ENCODE results near the gene CYBRD1.

CYBRD1 gene

GRCh38 chr2:171550613-171551012 lies 28.3 kb downstream of the CYBRD1 start:
- no peak overlapping the region for H3K4me3 ChIP-seq (replicated peaks in 1 of 2; ENCODE audit: low read depth in 2 of 2, low read length in 2 of 2)
- no peak for TF ChIP-seq CTCF (IDR thresholded peaks at IDR 0.05; ENCODE audit: low read depth, low read length)
- peak in 1 of 2 donors; percentile 19 for DNase-seq (ENCODE audit: low read depth in 2 of 2)

GRCh38 chr2:171551836-171552235 lies 29.6 kb downstream of the CYBRD1 start:
- no peak for TF ChIP-seq CTCF (IDR thresholded peaks at IDR 0.05; ENCODE audit: low read depth, low read length)
- peak in 1 of 2 donors; percentile 26 for DNase-seq (ENCODE audit: low read depth in 2 of 2)

GRCh38 chr2:171553236-171553635 lies 31.0 kb downstream of the CYBRD1 start:
- no peak for TF ChIP-seq CTCF (IDR thresholded peaks at IDR 0.05; ENCODE audit: low read depth, low read length)
- no peak overlapping the region for H3K4me3 ChIP-seq (replicated peaks in 1 of 2; ENCODE audit: low read depth in 2 of 2, low read length in 2 of 2)
- no peak for DNase-seq (ENCODE audit: low read depth in 2 of 2)

More at GRCh38 chr2:171551836-171552235, 29.6 kb downstream of the CYBRD1 start:
- no peak overlapping the region for H3K4me3 ChIP-seq (replicated peaks in 1 of 2; ENCODE audit: low read depth in 2 of 2, low read length in 2 of 2)

GRCh38 chr2:171553858-171554257 lies 31.6 kb downstream of the CYBRD1 start:
- no peak for DNase-seq (ENCODE audit: low read depth in 2 of 2)
- TF ChIP-seq CTCF (IDR thresholded peaks at IDR 0.05; ENCODE audit: low read depth, low read length), result no peak
- no peak overlapping the region for H3K4me3 ChIP-seq (replicated peaks in 1 of 2; ENCODE audit: low read depth in 2 of 2, low read length in 2 of 2)

- TF ChIP-seq CTCF (IDR thresholded peaks at IDR 0.05; ENCODE audit: low read depth, low read length), result no peak
- H3K4me3 ChIP-seq (replicated peaks in 1 of 2; ENCODE audit: low read depth in 2 of 2, low read length in 2 of 2), result no peak overlapping the region
- peak in 1 of 2 donors; percentile 29 for DNase-seq (ENCODE audit: low read depth in 2 of 2)
These were observed 32.8 kb downstream of the CYBRD1 start for GRCh38 chr2:171554991-171555615.

- TF ChIP-seq CTCF (IDR thresholded peaks at IDR 0.05; ENCODE audit: low read depth, low read length), result no peak
- DNase-seq (ENCODE audit: low read depth in 2 of 2), result no peak
These were observed 35.1 kb downstream of the CYBRD1 start for GRCh38 chr2:171557363-171557762.

GRCh38 chr2:171563301-171563700 lies 41.0 kb downstream of the CYBRD1 start:
- H3K4me3 ChIP-seq (replicated peaks in 1 of 2; ENCODE audit: low read depth in 2 of 2, low read length in 2 of 2), result no peak overlapping the region
- no peak for TF ChIP-seq CTCF (IDR thresholded peaks at IDR 0.05; ENCODE audit: low read depth, low read length)
- DNase-seq (ENCODE audit: low read depth in 2 of 2), result no peak

More at GRCh38 chr2:171557363-171557762, 35.1 kb downstream of the CYBRD1 start:
- H3K4me3 ChIP-seq (replicated peaks in 1 of 2; ENCODE audit: low read depth in 2 of 2, low read length in 2 of 2), result no peak overlapping the region
